Coronary artery (tissue), 2 donors: Measurements from ENCODE around the gene PLA2R1.
A peak's percentile ranks its signal among the peaks of the same experiment; 100 is the strongest.

ENCODE experiments used
- DNase-seq: peaks from one replicate; pipeline ENCODE4 v3.0.0-alpha.2; 2017; ENCODE audit warnings: low spot score
- H3K27ac ChIP-seq, 2 donors: fragments of 200-600 bp; sonication (generic); one replicate each; pipeline ENCODE4 v1.5.1; 2016 to 2019
- H3K4me3 ChIP-seq: fragments of 200-600 bp; sonication (generic); 2 replicates; pipeline ENCODE4 v1.5.1; 2016; ENCODE audit warnings: mild to moderate bottlenecking, moderate library complexity
- TF ChIP-seq, protein P1 (sequence below): fragments of 200-600 bp; sonication (generic); IDR thresholded peaks from one replicate; pipeline ENCODE4 v1.5.1; 2019; ENCODE audit warnings: antibody characterized with exemption

PLA2R1 gene

DNA sequence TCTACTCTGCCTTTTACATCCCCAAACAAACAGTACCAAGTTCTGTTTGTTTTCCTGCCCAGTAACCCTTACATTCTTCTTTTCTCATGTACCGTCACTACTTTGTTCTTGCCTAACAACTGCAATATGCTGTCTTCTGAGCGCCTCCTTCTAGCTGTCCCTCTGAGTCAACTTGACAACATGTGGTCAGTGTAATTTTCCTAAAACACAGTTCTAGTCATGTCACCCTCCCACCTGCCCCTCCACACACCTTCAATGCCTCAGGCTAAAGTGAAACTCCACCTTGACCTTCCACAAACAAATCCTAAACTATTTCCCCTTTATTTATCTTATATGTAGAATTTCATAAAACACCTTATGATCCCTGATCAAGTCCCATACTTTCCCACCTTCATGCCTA lies 139.9 kb downstream of the PLA2R1 start:
- Histone ChIP-seq H3K27ac (no peak overlapping the region), H3K4me3 (no peak overlapping the region)
- DNase-seq = no peak
- TF ChIP-seq, protein P1, sequence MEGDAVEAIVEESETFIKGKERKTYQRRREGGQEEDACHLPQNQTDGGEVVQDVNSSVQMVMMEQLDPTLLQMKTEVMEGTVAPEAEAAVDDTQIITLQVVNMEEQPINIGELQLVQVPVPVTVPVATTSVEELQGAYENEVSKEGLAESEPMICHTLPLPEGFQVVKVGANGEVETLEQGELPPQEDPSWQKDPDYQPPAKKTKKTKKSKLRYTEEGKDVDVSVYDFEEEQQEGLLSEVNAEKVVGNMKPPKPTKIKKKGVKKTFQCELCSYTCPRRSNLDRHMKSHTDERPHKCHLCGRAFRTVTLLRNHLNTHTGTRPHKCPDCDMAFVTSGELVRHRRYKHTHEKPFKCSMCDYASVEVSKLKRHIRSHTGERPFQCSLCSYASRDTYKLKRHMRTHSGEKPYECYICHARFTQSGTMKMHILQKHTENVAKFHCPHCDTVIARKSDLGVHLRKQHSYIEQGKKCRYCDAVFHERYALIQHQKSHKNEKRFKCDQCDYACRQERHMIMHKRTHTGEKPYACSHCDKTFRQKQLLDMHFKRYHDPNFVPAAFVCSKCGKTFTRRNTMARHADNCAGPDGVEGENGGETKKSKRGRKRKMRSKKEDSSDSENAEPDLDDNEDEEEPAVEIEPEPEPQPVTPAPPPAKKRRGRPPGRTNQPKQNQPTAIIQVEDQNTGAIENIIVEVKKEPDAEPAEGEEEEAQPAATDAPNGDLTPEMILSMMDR = no peak

DNA sequence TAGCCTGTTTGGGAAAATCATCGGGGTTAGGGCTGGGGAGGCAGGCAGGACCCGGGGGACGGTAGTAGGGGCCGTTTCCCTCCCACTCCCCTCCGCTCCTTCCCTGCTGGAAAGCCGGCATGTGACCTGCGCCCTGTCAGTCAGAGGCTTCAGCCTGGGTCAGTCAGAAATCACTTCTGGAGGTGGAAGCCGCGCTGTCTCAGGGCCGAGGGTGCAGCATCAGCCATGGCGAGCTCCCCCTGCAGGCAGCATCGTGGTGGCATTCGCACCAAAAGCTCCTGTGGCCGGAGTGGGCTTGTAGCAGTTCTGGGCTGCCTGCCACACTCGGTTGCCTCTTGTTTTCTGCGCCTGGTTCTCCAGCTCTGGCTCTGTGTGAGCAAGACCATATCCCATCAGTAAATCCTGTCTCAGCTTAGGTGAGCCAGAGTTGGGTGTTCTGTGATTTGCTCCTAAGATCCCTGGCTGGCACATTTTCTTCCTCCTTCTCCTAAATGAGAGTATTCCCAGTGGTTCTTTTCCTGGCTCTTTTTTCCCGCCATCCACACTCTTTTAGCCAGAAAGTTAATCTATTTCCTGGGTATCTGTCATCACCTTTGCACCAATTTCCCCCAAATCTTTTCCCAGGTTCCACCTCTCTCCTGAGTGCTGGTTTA lies 140.5 kb downstream of the PLA2R1 start:
- H3K27ac ChIP-seq = no peak overlapping the region
- TF ChIP-seq, protein P1 = peak; percentile 54
- no peak for DNase-seq
- H3K4me3 ChIP-seq = no peak overlapping the region

DNA sequence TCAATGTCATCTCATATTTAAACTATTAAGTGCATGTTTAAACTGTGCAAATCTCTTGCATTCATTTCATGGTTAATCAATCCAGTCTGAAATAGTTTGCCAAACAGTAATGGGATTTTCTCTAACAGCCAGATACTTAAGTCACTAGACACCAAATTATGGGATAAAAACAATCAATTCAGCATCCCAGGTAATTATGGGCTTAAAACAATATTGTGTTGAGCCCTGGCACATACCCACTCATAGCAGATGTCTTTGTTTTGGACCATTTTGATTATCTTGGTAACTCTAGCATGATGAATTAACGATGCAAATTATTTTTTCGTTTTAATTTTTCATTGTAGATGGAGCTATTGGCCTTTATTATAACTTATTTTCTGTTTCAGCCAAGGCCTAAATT lies 145.9 kb downstream of the PLA2R1 start:
- H3K27ac ChIP-seq = no peak overlapping the region
- TF ChIP-seq, protein P1 = no peak
- DNase-seq = no peak
- H3K4me3 ChIP-seq = no peak overlapping the region

DNA sequence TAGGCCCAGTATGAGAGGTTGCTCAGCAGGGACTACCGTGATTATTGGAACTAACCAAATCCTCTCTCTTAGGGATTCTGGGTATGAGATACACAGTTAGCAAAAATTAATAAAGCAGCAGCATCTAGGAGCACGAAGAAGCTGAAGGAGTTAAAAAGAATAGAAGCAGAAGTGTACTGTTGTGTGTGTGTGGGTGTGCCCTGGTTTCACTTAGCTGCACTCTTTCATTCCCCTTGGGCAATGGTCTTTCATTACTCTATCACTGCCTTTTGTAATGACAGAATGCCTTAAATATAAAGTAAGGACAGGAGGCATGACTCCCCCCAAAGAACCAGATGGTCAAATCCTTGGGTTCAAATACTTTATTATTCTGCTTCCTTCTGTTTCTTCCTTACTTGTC lies 148.5 kb downstream of the PLA2R1 start:
- Histone ChIP-seq H3K27ac (no peak overlapping the region), H3K4me3 (no peak overlapping the region)
- TF ChIP-seq, protein P1 = no peak
- DNase-seq = no peak

DNA sequence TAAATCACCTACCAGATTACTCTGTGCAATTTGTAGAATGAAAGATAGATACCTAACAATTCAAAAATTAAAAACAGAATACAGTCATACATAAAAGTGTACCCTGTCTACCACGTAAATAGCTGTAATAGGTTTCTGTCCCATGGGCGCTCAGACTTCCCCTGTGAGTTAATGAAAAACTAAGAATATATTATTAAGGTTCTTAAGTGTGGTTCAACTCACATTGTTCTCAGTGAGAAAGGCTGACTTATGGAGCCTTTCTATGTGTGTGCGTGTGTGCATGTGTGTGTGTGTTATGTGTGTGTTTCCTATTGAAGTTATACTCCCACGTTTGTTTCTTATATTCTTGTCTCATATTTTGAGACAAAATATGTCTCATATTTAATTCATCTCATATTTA lies 149.8 kb downstream of the PLA2R1 start:
- Histone ChIP-seq H3K27ac (no peak overlapping the region), H3K4me3 (no peak overlapping the region)
- DNase-seq = no peak
- TF ChIP-seq, protein P1 = no peak

DNA sequence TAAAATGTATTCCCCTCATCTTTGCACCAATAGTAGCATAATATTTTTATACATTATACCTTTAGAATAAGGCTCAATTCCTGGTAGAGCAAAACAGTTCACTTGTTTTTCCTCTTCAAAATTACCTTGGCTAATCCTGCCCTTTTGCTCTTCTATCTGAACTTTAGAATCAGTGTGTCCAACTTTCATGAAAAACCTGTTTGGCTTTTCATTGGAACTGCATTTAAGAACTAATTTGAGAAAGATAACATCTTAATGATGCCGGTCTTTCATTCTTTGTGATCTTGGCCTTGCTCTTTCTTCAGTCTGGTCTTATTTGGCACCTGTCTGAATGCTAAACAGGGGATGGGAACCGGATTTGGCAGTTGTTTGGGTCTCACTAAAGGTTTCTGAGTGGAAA lies 151.5 kb downstream of the PLA2R1 start:
- DNase-seq = no peak
- no peak overlapping the region for H3K27ac ChIP-seq
- TF ChIP-seq, protein P1 = no peak
- H3K4me3 ChIP-seq = no peak overlapping the region

DNA sequence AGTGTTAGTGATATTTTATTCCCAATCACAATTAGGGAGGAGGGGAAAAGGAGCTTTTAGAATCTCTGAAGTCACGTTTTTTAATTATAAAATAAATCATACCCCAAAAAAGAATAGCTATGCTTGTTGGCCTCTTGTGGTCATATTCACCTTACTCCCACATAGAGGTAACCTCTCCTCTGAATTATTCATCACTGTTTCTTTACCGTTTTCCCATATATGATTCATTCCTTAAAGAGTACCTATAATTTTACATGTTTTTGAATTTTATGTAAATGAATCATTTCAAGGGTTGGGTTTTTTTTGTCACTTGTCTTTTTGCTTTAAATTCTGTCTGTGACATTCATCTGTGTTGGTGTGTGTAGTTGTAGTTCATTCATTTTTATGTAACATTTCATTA lies 153.8 kb downstream of the PLA2R1 start:
- no peak overlapping the region for H3K27ac ChIP-seq
- TF ChIP-seq, protein P1 = no peak
- DNase-seq = no peak
- H3K4me3 ChIP-seq = no peak overlapping the region
